ENCODE measurements around the gene YRDC.
"Not testable (repeated sequence)": the region's sequence is repeated elsewhere in the genome, so short reads cannot be mapped to it uniquely, and the experiment has no call there.

Gene YRDC

DNA sequence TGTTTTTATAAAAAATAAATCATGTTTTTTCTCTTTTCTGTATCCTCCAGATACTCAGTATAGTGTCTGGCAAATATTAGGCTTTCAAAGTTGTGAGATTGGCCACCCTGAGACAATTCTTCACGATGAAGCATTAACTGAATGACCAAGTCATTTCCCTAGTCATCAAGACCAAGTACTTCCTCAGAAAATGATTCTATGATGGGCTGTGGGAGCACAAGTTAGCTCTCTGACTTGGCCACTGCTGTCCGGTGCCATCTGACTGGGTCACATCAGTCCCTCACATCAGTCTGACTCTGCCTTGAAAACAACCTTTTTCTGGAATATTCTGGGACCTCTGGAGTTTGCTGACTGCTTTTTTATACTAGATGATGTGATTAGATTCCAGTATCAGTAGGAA, 13.5 kb upstream of the YRDC start:
- DNase-seq: no peak

DNA sequence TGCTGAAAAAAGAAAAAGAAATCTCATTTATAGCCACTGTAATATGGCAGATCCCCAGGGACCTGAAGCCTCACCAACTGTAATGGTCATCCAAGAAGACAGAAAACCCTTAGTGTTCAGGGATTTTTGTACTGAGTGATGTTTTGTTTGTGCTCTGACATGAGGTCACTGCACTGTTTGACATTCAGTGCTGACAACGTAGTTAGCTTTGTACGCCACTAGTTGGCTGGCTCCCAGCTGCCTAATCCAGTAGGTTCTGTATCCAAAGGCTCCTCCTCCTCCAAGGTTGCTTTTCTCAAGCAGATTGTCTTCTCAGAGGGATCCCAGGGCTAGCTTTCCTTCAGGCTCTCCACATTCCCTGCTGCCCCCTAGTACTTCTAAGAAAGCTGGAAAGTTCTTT, 9.5 kb upstream of the YRDC start:
- no peak for DNase-seq

- DNase-seq: no peak
Measured at GRCh38 chr1:37814252-37814651, 6.2 kb upstream of the YRDC start.

DNA sequence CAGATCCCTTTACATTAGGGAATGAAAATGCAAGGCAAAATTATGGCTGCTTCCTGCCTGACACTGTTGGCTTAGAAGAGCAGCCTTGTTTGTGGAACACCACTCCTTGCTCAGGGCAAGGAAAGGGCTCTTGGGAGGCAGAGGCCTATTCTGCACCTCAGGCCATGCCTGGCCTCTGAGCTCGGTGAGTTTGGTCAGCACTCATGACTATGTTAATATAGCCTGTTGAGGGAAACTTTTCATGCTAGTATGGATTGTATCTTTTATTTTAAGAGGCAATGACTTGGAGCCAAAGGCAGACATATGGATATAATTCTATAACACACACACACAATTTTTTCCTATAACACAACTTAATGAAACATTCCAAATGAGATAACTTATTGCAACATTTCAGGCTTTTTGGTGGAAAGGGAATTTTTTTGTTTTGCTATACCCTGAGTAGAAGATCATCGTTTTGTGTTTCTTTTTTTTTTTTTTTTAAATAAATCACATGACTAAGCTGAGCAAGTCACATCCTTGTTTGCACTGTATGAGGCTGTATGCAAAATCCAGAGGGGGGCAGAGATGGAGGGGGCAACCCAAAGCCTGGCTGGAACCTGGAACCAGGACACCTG, 5.6 kb upstream of the YRDC start:
- no peak for DNase-seq

DNA sequence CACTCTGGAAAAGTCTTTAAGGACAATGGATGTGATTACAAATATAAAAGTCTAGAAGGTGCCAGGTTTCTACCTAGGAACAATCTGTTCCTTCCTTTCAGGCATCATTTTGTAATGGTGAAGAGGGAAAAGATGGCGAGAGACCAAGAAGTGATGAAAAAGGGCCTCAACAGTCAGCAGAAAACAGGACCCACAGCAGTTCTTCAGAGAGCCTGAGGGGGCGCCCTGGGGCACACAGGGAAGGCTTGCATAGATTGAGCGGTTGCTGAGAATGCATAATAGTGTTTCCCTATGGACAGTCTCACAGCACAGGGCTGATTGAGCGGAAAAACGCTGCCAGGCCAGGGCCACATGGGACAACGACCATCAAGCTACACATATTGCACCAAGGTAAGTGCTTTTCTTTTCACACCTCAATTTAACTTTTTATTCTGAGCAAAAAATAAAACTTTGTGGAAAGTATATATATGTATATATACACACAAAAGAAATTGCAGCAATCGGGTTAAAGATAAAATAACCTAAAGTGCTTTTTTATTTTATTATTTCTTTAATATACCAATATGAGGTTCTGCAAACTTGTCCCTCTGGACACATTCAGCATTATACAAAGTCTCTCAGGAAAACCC, 3.1 kb upstream of the YRDC start:
- peak; percentile 61 to 63 for DNase-seq

DNA sequence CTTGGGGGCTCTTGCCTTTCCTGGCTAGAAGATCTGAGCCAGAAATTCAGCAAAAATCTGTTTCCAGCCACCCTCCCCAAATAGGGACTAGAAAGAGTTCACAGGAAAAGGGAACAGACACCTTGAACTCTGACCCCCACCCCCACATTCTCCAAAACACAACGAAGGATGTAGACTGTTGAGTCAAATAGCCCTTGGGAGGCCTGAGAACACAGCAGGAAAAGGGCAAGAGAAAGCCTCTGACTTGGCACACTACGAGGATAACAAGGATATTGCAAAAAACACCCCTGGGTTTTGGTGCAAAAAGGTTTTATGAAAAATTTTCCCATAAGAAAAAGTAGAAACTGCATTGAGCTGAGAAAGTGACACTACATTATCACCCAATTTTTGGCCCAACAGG, 1.9 kb upstream of the YRDC start:
- DNase-seq: no peak

DNA sequence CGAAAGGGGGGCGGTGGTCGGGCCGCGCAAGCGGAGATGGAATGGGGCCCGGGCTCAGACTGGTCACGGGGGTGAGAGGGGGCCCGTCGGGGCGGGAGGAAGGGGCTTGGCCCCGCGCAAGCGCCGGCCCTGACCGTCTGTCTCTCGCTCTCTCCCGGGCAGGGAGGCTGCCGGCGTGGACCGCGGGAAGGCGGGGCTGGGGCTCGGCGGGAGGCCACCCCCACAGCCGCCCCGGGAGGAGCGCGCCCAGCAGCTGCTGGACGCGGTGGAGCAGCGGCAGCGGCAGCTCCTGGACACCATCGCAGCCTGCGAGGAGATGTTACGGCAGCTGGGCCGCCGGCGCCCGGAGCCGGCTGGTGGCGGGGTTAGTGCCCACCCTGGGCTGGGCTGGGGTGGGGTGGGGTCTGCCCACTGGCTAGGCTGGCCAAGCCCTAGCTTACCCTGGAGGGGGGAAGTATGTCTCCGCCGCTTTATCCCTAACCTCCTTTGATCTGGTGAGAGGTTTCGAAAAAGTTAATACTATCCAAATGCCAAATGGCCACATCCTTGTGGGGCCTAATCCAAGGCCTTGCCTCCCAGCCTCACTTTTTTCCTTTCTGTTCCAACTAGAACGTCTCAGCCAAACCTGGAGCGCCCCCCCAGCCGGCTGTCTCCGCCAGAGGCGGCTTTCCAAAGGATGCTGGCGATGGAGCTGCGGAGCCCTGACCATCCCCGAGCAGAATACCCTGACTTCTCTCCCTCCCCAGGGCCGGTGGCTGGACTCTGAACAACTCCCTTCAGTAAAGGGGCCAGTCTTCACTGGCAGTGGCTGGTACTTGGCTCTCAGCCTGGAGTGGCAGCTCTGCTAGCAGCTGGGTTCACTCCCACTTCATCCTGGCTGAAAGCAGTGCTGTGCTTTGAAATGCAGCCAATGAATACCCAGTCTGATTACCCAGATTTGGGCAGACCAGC, 636 bp upstream of the YRDC start:
- peak in 1 of 2 donors; percentile 35 for DNase-seq

- no peak for DNase-seq
Measured at GRCh38 chr1:37807220-37807554, 821 bp downstream of the YRDC start.

DNA sequence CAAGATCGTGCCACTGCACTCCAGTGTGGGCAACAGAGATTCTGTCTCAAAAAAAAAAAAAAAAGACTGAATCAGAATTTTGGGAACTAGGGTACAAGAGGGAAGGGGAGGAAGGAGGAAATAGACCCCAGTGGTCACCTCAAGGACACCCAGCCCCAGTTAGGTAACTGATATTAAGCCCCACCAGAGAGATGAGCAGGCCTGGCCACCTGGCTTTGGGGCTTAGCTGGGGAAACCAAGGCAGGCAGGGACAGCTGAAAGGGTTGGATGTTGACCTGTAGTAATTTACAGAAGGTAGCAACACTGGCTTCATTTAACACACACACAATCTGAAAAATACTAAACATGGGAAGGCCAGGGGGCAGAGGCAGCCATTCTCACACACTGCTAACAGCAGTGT, 5.6 kb downstream of the YRDC start:
- DNase-seq: no peak

- DNase-seq: no peak
Measured at GRCh38 chr1:37797750-37798345, 10.2 kb downstream of the YRDC start.

DNA sequence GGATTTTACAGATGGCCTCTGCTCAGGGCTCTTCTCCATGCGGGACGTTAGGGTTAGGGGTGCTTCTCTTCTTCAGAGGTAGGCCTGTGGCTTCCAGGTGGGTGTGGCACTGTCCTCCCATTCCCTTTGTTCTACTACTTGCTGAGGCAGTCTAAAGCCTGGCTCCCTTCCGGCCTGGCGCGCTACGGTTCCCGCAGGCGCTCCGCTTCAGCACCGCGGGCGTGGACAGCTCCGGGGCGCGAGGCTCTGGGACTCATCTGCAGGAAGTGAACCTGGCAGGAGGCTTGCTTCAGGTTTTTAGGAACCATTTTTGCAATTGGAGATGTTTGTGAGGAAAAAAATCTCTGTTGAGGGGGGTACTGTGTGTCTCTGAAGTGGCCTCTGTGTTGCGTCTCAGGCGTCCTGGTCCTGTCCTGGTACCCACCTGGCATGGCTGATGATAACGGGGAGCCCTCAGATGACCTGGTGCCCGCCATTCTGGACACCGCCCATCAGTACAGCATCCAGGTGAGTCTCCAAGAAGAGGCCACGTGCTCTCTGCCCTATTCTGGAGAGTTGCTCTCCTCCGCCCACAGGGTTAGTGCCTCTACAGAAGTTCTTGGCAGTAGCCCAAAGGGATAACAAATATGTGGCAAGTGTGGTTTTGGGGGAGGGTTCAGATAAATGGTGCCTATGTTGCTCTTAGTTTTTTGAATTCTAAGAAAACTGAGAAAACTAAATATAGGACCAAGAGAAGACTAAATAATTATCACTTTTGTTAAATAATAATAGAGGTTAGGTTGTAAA, 12.5 kb downstream of the YRDC start:
- DNase-seq: peak; percentile 41 to 58

DNA sequence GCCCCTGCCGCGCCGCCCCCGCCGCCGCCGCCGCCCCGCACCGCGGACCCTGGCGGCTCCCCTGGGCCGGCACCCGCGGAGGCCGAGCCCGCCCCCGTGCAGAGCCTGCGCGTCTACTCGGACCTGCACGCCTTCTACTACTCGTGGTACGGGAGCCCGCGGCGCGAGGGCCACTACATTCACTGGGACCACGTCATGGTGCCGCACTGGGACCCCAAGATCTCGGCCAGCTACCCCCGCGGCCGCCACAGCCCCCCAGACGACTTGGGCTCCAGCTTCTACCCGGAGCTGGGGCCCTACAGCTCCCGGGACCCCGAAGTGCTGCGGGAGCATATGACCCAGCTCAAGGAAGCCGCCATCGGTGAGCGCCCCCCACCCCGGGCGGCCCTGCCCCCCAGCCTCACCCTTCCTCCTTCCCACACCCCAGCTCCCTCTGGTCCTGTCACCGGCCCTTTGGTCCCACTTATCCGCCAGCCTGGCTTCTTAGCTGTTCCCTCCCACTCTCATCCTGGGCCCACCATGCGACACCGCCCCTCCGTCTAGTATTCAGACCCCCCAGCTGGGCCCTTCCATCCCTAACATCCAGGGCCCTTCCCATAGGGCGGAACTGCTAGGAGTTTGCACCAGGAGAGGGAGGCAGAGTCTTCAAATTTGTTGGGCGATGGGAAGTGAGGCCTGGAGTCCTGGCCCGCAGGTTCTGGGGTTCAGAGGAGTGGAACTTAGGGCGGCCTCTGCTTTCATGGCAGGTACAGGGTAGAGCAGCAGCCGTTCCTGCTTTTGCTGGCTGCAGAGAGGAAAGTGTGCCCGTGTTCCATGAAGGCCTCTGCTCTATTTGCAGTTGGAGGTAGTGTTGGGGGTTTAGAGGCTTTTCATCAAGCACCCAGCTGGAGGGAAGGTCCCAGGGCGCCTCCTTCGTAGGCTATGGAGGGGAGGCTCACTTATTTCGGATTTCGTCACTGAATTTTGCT, 13.4 kb downstream of the YRDC start:
- DNase-seq: no peak

- peak; percentile 9 to 39 for DNase-seq
Measured at GRCh38 chr1:37793773-37794371, 14.1 kb downstream of the YRDC start, which contains the start of gene MANEAL. MANEAL (plus strand) TSS chr1:37793847; CDS start chr1:37794183, 336 bp downstream.

DNA sequence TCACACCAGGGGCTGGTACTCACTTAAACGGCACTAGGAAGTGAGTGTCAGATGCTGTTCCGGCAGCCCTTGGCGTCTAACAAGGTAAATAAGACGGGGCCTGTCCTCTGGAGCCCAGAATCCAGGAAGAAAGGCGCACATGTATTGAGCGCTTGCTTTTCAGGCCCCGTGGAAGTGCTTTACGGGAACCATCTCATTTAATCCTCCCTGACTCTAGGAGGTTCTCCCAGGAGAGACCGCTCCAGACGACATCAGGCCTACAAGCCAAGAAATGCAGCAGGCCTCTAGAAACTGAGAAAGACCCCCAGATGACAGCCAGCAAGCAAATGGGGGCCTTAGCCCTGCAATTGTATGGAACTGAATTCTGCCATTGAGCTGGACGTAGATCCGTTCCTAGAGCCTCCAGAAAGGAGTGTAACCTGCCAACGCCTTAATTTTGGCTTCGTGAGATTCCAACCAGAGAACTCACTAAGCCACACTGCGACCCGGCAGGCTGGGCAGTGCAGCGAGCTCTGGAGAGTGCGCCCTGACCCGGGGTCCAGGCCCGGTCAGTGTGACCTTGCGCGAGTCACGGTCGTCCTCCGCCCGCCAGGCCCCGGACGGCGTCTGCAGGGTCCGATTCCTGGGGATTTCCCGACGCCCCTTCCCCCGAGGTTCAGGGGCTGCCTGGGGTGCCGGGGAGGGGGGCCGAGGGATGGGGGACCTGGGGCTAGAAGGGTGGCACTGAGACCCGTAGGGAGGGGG, 14.9 kb downstream of the YRDC start:
- DNase-seq: no peak

DNA sequence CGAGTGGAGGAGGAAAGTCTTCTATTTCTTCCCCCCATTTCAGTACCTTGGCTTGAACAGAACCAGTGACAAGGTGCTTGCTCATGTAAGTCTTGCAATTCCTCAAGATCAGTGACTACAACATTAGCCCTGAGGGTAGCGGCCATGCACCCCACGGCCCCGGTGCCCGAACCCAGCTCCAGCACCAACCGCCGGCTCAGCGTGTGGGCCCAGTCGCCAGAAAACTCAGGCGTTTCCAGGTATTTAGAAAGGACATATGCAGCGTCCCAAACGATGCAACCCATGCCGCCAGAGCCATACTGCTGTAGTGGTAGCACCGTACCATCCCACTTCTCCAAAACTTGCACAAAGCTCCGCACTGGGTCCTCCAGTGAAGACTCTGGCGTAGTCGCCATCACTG, 25.5 kb downstream of the YRDC start:
- no peak for DNase-seq

GRCh38 chr1:37778654-37779053, 29.4 kb downstream of the YRDC start:
- DNase-seq: no peak

DNA sequence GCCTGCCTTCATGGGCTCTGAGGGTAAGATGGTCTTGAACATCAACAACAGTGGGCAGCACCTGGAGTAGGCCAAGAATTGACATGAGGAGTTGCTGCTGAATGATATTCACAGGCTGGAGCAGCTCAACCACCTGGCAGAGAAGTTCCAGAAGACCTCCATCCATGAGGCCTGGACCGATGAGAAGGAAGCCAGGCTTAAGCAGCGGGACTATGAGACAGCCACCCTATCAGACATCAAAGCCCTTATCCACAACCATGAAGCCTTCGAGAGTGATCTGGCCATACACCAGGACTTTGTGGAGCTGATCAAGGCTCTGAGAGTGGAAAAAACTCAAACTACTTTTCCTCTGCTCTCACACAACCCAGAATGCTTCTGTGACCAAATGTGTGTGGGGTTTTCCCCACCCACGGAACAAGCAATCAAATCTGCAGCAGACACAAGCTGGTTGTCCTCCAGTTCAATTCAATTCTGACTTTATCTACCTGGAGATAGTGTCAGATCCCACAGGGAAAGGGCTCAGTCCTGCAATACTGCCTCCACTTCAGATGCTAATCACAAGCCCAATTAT, 31.0 kb downstream of the YRDC start:
- no peak for DNase-seq

DNA sequence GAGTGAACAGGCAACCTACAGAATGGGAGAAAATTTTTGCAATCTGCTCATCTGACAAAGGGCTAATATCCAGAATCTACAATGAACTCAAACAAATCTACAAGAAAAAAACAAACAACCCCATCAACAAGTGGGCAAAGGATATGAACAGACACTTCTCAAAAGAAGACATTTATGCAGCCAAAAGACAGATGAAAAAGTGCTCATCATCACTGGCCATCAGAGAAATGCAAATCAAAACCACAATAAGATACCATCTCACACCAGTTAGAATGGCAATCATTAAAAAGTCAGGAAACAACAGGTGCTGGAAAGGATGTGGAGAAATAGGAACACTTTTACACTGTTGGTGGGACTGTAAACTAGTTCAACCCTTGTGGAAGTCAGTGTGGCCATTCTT, 36.6 kb downstream of the YRDC start:
- not testable (repeated sequence) for DNase-seq

- DNase-seq: no peak
Measured at GRCh38 chr1:37767488-37767887, 40.5 kb downstream of the YRDC start.

Data from stimulated activated CD4-positive, alpha-beta T cell treated with anti-CD3 and anti-CD28 coated beads, Interleukin-2, amount 100 ng/mL, for 48 hours (primary cell).